ENCODE data around the gene ARHGEF7. TPM values are rescaled to one million over a fixed set of nuclear protein-coding genes. Genes with fewer than 3 reads are reported as not detected.

Gene ARHGEF7
- total RNA-seq, 1 experiment from 2014 or later = 46.2 TPM

- no TSS peak for BruUV-seq (replicated peaks)
- Histone ChIP-seq H3K9me3 (ENCODE audit: control insufficient read depth in 1 of 2, insufficient read depth in 1 of 2, low read depth in 1 of 2, low read length in 2 of 2) (no peaks in the 10 kb centered on the region), H4K20me1 (ENCODE audit: insufficient read depth) (no peaks in the 10 kb centered on the region), H3K79me2 (ENCODE audit: insufficient read depth, low read length) (peaks cover 69% of the 10 kb centered on the region), H3K4me3 (replicated peaks in 1 of 2; ENCODE audit: low read depth in 1 of 2, low read length in 2 of 2) (no peak overlapping the region), H3K9ac (ENCODE audit: low read length) (no peak overlapping the region), H2AFZ (ENCODE audit: low read depth, low read length, poor library complexity, severe bottlenecking) (no peak overlapping the region), H3K9me2 (ENCODE audit: insufficient read depth) (no peaks in the 10 kb centered on the region), H3K4me2 (ENCODE audit: low read length) (no peak overlapping the region), H3K4me1 (ENCODE audit: control insufficient read depth in 1 of 2, insufficient read depth in 2 of 2, low read length in 2 of 2) (no peaks in the 10 kb centered on the region), H3K27me3 (ENCODE audit: insufficient read depth, low read length) (no peaks in the 10 kb centered on the region), H3K36me3 (ENCODE audit: control insufficient read depth in 1 of 2, insufficient read depth in 2 of 2, low read length in 2 of 2) (no peaks in the 10 kb centered on the region), H3K27ac (ENCODE audit: low read depth, low read length) (no peak overlapping the region)
- TF ChIP-seq SP1 (IDR thresholded peaks at IDR 0.05; ENCODE audit: low read depth) (no peak), SRF (IDR thresholded peaks at IDR 0.05; ENCODE audit: low read depth) (no peak), ZNF274 (IDR thresholded peaks at IDR 0.05; ENCODE audit: low read depth, low read length) (no peak), ELF1 (IDR thresholded peaks at IDR 0.05; ENCODE audit: borderline replicate concordance, low read depth) (no peak), ZFX (IDR thresholded peaks at IDR 0.05) (no peak), TCF7L2 (IDR thresholded peaks at IDR 0.05; ENCODE audit: borderline replicate concordance, extremely low read depth, insufficient read depth, insufficient read length) (no peak), POLR2AphosphoS5 (IDR thresholded peaks at IDR 0.05; ENCODE audit: low read depth, low read length) (no peak), CTCF (IDR thresholded peaks at IDR 0.05 in 2 of 3, conservative IDR thresholded peaks at IDR 0.05 in 1 of 3; ENCODE audit: borderline replicate concordance in 1 of 3, insufficient read depth in 1 of 3, low read depth in 2 of 3, low read length in 2 of 3) (no peak), JUND (IDR thresholded peaks at IDR 0.05) (no peak), SIN3A (IDR thresholded peaks at IDR 0.05; ENCODE audit: low read depth) (no peak), FOSL1 (IDR thresholded peaks at IDR 0.05; ENCODE audit: low read depth) (no peak)
- no peak for DNase-seq (ENCODE audit: low read depth, low spot score)
- POLR2A ChIA-PET = no interaction called here
- intact Hi-C loops (cut with micrococcal nuclease) = no loop called here
- CTCF ChIA-PET = no interaction called here
- RAD21 ChIA-PET (ENCODE audit: low non-redundant PET in 1 of 2, low total read pairs in 2 of 2, uncharacterized antibody in 2 of 2, unreplicated experiment in 2 of 2) = no interaction called here
- no peak for ATAC-seq
These were observed 104.2 kb downstream of the ARHGEF7 start for GRCh38 chr13:111219280-111219679.
